HL-60 (cell line): ENCODE measurements around the gene CHDH.

Experiments used
- DNase-seq, 2 experiments: peaks; one replicate each; pipeline ENCODE4 v3.0.0-alpha.2; 2010 to 2020; ENCODE audit warnings: low read depth in 1 of 2, low spot score in 1 of 2
- H3K27ac ChIP-seq: fragments of 250-450 bp; sonication (Bioruptor Pico); replicated peaks from 2 replicates; pipeline ENCODE4 v1.5.1; 2020; ENCODE audit warnings: mild to moderate bottlenecking, moderate library complexity
- H3K27me3 ChIP-seq: fragments of 250-450 bp; sonication (Bioruptor Pico); 2 replicates; pipeline ENCODE4 v1.5.1; 2021; ENCODE audit warnings: mild to moderate bottlenecking, moderate library complexity; ENCODE audit not compliant: insufficient read depth, poor library complexity, severe bottlenecking
- H3K4me3 ChIP-seq: replicated peaks from 2 replicates; pipeline ENCODE4 v1.5.1; 2011; ENCODE audit warnings: mild to moderate bottlenecking, control low read depth, low read length; ENCODE audit not compliant: insufficient read depth
- CTCF ChIP-seq: IDR thresholded peaks from one replicate; pipeline ENCODE4 v1.5.1; 2011; ENCODE audit warnings: low read length, control low read depth, inconsistent platforms; ENCODE audit not compliant: insufficient read depth
- GABPA ChIP-seq: IDR thresholded peaks from 2 replicates; pipeline ENCODE4 v1.6.1; 2012; ENCODE audit warnings: low read depth
- POLR2AphosphoS5 ChIP-seq: IDR thresholded peaks from 2 replicates; pipeline ENCODE4 v1.6.1; 2012; ENCODE audit warnings: low read depth
- REST ChIP-seq: IDR thresholded peaks from 2 replicates; pipeline ENCODE4 v1.6.1; 2012; ENCODE audit warnings: low read depth; ENCODE audit not compliant: insufficient replicate concordance
- SPI1 ChIP-seq: IDR thresholded peaks from 2 replicates; pipeline ENCODE4 v1.6.1; 2012; ENCODE audit warnings: low read depth, mild to moderate bottlenecking, borderline replicate concordance
- long read RNA-seq: library from polyadenylated mRNA; unstranded; transcript quantifications from one replicate; pipeline ENCODE4 v2.0.0, GENCODE V29; 2020

The CHDH gene
- long read RNA-seq, result 0 reads

GRCh38 chr3:53846134-53846850 is at the start of gene CHDH, which contains the start of gene IL17RB:
Gene CHDH, minus strand, starts transcription at chr3:53846419. Its CDS starts 22,411 bp downstream, at chr3:53824008.
Gene IL17RB, plus strand, starts transcription at chr3:53846568. Its CDS starts 21 bp downstream, at chr3:53846589.
- peak in 1 of 2 experiments; percentile 10 for DNase-seq
- H3K27ac ChIP-seq, result no peak within 1 kb of the TSS
- peak within 1 kb of the TSS; percentile 43 for H3K4me3 ChIP-seq
- peaks cover 26% of the 10 kb centered on the region for H3K27me3 ChIP-seq
- TF ChIP-seq REST (no peak), GABPA (no peak), SPI1 (no peak), CTCF (no peak), POLR2AphosphoS5 (no peak)

- Histone ChIP-seq H3K27ac (peak overlapping the region; percentile 75), H3K27me3 (no peaks in the 10 kb centered on the region), H3K4me3 (peak overlapping the region; percentile 39)
- no peak for DNase-seq
- TF ChIP-seq GABPA (no peak), POLR2AphosphoS5 (no peak), SPI1 (no peak), CTCF (no peak), REST (no peak)
Measured at GRCh38 chr3:53892286-53892637, 46.0 kb upstream of the CHDH start.

- peak within 1 kb of the TSS; percentile 77 for H3K27ac ChIP-seq
- peak within 1 kb of the TSS; percentile 95 for H3K4me3 ChIP-seq
- DNase-seq, result peak; percentile 98 to 99
- no peaks in the 10 kb centered on the region for H3K27me3 ChIP-seq
- TF ChIP-seq SPI1, result peak; percentile 22; the same call in 1 of the 2 replicates
- peak; percentile 86 for TF ChIP-seq POLR2AphosphoS5
- TF ChIP-seq GABPA, result peak; percentile 91
- TF ChIP-seq CTCF, result no peak
- TF ChIP-seq REST, result peak; percentile 6
Measured at GRCh38 chr3:53891497-53892285, 45.5 kb upstream of the CHDH start, which contains the start of gene SELENOK. Gene SELENOK, minus strand, starts transcription at chr3:53891859.
